GM18517 (cell line): ENCODE measurements around the gene GINS2.

ENCODE experiments used
- ATAC-seq: cut with Tn5 transposase; IDR thresholded peaks from one replicate; pipeline ENCODE4 v1.9.1; 2021; ENCODE audit warnings: mild to moderate bottlenecking, moderate library complexity; ENCODE audit not compliant: unreplicated experiment

Gene GINS2

DNA sequence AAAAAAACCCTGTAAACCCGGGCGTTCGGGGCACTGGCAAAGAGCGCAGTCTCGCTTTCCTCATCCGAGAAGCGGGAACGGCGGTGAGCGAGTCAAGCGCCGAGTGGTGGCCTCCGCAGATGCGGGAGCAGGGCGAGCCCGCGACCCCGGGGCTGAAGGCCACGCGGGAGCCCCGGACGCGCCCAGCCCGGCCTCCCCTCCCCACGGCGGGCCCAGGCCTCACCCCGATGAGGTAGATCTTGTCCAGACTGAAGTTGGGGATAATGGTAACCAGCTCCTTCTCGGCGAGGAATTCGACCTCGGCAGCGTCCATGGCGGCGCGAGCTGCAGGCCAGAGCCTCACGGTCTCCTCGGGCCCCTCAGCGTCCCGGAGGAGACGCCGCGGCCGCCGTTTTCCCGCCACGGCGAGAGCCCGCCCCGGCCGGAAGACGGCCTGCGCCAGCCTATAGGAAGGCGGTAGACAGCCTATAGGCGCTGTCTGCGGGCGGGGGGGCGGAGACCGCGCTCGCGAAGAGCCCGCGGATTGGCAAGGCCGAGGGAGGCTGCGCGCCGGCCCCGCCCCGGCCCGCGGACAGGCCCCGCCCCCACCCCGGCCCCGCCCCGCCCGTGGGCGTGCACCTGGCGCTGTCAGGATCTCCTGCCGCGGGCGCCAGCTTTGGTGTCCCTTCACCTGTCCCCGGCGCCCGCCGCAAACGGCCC is at the start of gene GINS2:
Gene GINS2 (minus strand): TSS at position 369 of the 699 bp plus-strand sequence. CDS start 56 bp downstream, at position 313.
- ATAC-seq = peak; percentile 81

DNA sequence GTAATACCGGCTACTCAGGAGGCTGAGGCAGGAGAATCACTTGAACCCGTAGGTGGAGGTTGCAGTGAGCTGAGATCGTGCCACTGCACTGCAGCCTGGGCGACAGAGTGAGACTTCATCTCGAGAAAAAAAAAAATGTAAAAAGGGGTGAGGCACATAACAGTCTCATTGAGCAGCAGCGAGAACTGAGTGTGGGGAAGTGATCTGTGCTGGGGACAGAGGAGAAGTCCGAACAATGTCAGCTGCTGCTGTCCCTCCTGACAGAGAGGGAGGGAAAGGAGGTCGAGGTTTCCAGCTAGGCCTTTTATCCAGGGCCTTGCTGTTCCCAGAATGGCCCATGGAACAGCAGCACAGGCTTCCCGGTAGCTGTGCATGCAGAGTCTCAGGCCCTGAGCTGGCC is 48.2 kb upstream of the GINS2 start:
- no peak for ATAC-seq

DNA sequence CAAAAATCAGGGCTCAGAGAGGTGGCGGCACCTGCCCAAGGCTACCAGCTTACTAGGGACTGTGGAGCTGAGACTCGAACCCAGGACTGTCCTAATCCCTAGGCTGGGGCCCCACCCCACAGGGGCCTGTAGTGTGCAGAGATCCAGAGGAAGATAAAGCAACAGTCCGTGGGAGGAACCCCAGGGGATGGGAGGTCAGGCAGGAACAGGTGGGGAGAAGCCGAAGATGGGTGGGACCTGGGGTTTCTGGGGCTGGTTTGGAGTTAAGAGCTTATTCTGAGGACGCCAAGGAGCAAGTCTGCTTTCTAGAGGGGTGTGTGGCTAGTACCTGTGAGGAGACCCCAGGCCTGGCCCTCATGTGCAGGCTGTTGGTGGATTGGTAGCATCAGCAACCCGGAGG is 47.2 kb upstream of the GINS2 start:
- ATAC-seq = no peak

DNA sequence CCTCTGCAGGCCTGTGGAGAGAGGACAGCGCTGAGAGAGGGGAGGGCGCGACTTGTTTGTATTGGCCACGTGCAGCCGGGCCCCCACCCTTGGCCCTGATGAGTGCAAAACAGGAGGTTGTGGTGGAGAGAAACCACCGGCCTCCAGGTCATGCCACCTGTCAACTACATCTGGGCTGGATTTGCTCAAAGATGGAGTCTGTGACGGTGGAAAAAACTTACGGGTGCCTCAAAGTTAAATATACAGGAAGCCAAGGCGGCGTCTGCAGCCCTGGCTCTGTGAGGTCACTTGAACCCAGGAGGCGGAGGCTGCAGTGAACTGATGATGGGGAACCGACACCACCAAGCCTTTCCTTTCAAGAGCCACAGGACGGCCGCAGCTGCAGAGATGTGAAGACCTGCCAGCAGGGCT is 46.5 kb upstream of the GINS2 start:
- ATAC-seq = peak; percentile 58

DNA sequence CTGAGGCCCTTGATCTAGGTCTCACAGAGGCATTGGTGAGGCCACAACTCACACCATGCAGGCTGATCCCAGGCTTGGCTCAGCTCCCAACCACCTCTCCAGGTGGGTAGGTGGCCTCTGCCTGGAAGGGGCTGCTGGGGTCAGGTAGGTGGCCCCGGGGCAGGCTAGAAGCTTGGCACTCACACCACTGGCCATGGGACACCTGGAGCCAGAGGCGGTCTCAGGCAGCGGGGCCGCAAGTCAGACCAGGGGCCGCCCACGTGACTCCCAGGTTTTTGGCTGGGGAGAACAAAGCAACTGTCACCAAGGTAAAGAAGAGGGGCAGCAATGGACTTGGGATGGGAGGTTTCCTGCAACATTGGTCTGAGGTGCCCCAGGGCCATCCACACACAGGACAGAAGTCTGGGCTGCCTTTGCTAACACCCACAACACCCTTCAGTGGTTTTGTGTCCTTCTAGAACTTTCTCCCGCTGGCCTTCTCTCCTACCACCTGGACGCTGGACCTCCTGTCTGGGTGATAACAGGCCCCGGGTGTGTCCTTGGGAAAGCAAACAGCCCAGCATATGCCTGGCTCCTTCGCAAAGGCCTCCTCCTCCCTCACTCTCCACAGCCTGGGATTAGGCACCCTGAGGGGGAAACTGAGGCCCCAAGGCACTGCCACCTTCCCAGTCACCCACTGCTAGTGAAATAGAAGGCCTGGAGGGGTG is 45.7 kb upstream of the GINS2 start:
- no peak for ATAC-seq

DNA sequence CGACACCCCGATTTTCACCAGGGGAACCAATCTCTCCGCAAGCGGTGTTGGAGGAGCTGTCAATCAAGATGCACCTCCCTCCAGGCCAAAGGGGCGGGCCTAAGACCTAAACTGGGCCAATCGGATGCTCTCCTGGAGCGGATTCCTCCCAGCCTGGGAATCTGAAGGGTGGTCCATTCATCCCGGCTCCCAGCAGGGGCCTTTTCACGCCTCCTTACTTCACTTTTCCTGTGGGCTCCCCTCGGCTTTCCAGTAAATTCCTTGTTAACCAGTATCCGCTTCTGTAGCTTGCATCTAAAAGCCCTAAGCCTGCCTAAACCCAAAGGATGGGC is 45.1 kb upstream of the GINS2 start:
- no peak for ATAC-seq

DNA sequence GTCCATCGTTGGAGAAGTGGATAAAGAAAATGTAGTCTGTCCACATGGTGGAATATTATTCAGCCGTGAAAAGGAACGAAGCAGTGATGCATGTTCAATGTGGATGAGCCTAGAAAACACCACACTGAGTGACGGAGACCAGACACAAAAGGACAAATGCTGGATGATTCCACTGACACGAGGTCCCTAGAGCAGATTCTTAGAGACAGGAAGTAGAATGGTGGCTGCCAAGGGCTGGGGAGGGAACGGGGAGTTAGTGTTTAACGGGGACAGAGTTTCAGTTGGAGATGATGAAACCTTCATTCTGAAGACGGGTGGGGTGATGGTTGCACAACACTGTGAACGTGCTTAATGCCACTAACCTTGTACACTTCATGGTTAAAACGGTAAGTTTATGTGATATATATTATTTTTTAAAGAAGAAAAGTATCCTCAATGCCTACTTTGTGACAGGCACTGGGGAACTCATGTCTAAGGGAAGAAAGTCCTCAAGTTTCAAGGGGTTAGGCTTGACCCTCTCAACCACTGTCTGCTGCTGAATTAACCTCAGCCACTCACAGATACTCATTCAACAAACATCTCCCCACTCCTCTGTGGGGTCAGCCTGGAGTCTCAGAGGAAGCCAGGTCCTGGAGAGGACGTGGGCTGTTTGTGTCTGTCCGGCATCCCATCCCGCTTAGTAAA is 44.5 kb upstream of the GINS2 start:
- ATAC-seq = no peak

DNA sequence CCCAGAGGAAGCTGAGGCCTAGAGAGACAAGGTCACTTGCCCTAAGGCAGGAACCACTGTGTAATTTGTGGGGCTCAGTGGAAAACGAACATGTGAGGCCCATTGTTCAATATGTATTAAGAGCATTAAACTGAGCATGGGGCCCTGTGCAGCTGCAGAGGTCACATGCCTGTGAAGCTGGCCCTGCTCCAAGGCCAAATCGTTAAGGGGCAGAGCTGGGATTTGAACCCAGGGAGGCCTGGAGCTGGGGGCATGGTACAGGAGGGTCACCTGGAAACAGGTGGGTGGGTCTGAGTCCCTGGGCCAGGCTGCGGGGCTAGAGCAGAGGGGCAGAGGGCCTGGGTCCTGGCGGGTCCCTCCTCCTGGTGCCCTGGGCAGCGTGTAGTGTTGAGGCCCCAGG is 42.4 kb upstream of the GINS2 start:
- ATAC-seq = no peak

DNA sequence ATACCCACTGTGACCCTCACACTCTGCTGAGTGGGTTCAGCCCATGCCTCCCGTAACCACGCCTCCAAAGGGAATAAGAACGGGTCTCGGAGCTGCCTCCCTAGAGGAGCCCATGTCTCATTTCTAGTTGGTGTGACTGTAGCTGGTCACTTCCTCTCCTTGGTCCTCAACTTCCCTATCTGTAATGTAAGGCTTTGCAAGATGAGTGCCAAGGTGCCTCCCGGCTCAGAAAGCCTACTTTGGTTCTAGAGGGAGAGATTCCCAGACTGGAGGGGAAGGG is 41.4 kb upstream of the GINS2 start:
- ATAC-seq = no peak

DNA sequence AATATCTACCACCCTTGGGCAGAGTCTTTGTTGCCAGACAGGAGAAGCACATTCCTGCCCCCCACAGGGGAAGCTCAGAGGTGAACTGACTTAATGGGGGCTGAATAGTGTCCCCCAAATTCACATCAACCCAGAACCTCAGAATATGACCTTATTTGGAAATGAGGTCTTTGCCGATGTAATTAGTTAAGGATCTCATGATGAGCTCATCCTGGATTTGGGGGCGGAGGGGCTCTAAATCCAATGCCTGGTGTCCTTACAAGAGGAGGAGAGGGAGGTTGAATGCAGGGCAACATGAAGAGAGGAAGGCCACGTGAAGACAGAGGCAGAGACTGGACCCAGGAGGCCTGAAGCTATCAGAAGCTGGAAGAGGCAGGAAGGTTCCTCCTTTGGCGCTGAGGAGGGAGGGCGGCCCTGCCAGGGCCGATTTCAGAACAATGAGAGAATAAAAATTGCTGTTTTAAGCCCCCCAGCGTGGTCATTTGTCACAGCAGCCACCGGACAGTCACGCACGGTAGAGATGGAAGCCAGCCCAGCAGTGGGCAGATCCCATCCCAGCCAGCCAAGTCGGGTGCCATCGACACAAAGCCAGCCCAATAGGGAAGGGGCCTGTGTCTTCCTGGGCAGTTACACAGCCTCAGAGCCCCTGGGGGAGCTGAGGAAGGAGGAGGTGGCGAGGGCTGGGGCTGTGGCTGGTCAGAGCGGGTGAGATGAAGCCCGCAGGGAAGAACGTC is 40.9 kb upstream of the GINS2 start:
- no peak for ATAC-seq

DNA sequence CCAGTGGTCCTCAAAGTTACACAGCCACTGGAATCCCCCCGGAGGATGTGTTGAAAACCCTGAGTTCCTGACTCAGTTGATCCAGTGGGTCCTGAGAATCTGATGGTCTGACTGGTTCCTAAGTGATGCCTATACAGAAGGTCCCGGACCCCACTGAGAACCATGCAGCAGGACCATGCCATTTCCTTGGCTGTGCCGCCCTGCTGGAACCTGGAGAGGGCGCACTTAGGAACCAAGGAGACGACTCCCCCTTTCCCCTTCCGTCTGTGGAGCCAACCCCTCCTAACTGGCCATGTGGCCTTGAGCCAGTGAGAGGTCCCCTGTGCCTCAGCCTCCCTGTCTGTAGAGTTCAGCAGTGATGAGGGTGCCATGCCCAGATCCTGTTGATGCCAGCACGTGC is 40.1 kb upstream of the GINS2 start:
- ATAC-seq = no peak

DNA sequence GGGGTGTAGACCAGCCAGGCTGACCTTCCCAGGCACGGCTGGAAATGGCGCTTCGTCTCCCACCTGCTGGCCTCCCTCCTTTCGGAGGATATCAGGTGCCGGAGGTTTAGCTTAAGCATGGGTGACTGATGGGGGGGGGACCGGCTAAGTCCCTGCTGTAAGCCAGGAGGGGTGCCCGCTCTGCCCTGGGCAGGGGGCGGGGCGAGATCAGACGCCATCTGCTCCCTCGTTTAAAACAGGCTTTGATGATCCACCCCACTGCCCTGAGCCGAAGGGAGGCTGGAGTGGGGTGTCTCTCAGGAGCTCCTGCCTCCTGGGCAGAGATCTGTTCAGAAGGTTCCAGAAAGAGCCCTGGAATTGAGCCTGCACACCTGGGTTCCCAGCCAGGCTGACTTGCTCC is 36.2 kb upstream of the GINS2 start:
- no peak for ATAC-seq

DNA sequence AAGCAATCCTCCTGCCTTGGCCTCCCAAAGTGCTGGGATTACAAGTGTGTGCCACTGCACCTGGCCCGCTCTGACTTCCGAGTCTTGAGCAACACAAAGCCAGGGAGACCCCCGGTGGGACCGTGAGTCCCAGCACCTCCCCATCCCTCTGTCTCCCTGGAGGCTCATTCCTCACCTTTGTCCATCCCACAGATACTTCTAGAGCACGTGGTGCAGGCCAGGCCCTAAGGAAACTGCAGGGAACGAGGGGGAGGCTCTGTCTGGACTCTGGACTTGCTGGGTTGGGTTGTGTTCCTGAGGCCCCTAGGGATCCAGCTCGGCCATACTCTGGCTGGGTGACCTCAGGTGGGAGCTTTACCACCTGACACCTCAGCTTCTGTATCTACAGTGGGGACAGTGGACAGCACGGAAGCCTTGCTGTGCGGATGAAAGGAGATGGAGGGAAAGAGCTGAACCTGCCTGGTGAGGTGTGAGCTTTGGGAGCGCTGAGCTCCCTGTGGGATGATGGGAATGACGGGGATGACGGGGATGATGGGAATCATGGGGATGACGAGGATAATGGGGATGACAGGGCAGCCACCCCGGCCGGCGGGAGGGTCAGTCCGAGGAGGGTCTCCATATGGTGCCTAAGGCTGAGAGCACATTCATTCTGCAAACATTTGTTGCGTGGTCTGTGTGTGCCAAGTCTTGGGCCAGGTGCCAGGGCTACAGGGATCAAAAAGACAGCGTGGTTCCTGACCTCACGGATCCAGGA is 35.5 kb upstream of the GINS2 start:
- no peak for ATAC-seq

DNA sequence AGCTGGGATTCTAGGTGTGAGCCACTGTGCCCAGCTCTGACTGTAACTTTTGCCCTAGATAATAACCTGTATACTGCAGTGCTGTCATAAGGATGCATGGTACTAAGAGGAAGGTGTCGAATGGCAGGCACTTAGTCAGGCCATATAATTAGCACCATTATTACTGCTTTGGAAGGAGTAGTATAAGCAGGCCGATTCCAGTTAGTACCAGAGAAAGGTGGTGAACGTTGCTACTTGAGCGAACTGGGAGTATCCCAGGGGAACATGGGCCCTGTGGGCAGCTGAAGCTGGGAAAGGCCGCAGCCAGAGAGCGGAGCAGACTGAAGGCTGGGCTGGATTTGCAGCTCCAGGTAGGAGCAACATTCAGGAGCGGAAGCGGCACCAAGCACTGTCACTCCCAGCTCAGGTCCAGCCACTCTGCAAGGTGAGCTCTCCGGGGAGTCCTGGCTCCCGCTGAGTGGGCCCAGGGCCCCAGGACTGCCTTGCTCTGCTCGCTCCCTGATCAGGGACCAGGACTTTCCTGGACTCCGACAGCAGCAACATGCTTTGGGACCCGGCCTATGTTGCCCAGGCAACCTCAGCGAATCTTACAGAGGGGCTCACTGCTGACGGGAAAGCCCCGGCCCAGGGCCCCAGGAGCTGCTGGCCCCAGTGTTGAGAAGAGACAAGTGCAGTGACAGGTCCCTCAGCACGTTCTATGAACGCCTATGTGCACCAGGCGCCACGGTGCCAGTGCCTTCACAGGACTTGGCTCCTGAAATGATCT is 33.6 kb upstream of the GINS2 start:
- ATAC-seq = no peak

DNA sequence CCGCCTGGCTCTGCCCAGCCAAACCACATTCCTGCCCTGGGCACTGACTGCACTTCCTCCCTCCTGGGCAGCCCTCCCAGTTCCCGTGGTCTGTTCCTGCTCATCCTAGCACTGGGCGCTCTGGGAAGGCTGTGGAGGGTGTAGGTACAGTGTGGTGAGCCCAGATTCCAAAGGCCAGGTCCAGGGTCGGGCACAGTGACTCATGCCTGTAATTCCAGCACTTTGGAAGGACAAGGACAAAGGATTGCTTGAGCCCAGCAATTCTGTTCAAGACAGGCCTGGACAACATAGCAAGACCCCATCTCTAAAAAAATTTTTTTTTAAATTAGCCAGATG is 31.5 kb upstream of the GINS2 start:
- ATAC-seq = no peak

DNA sequence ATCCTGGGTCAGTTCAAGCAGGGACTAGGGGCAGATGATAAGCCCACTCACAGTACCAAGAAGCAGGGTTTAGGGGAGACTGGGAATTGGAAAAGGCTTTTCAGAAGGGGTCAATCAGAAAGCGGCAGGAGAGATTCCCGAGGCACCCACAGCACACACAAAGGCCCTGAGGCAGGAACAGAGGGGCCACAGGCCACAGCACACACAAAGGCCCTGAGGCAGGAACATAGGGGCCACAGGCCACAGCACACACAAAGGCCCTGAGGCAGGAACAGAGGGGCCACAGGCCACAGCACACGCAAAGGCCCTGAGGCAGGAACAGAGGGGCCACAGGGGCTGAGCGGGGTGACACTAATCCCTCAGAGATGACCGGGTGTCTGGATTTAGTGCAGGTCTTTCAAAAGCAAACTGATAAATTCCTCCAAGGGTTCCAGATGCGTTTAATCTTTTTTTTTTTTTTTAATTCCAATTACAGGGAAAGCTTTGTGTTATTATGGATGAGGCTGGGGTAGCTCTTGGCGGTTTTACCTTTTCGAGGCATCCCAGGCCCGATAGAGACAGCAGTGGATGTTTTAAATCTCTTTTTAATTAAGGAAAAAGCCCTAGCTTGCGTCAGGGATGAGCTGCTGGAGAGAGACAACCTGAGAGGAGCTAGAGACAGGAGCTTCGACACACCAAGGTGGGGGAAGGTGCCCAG is 31.0 kb upstream of the GINS2 start:
- ATAC-seq = no peak

DNA sequence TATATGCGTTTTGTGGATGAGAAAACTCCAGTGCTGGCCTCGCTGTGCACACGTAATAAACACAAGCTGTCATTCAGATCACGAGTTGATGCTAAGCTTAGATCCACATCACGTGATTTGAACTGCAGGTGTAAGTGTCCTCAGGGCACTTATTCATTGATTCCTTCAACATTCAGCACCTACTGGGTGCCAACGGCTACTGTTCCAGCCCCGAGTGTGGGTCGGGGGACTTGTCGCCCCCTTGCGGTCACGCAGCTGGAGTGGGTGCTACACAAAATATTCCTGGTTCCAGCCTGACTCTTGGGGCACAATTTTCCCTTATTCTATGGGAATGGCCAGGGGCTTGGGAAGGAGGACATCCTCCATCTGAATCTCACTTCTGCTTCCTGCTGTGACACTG is 29.9 kb upstream of the GINS2 start:
- no peak for ATAC-seq

DNA sequence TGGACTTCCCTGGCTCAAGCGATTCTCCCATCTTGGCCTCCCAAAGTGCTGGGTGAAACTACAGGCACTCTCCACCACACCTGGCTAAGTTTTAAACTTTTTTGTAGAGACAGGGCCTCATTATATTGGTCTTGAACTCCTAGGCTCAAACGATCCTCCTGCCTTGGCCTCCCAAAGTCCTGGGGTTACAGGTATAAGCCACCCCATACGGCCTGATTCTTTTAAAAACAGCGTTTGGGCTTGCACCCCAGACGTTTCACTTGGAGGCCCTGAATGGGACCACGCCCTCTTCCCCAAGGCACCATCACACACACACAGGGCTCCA is 29.4 kb upstream of the GINS2 start:
- ATAC-seq = no peak

DNA sequence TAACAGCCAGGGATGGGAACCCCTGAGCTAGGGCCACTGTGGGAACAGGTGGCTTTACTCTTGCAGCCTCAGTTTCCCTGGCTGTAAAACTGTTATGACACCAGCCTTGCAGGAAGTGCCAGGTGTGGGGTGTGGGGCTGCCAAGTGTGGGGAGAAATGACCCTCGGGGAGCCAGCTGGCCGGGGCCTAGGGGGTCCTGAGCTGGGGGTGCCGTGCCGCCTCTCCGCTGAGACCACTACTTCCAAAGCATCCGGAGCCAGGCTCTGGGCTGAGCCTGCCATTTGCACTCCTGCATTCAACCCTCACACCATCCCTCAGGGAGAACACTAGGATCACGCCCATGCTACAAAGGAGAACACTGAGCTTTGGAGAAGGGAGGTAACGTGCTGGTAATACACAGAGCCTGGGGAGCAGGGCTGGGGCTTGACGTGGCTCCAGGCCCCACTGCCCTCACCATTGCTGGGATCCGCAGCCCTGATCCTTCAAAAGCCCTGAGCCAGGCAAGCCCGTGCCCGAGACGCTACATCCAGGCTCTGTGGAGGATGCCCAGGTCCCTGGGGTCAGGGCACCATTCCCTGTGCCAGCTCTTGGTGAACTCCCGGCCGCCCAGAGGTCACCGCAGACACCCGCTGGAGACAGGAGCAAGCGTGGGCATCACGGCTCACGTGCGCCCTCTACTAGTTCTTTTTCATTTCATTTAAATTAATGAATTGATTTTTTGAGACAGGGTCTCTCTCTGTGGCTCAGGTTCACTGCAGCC is 28.8 kb upstream of the GINS2 start:
- no peak for ATAC-seq
